ENCODE data around the gene TRABD2B. TPM values are rescaled to one million over a fixed set of nuclear protein-coding genes. Genes with fewer than 3 reads are reported as not detected.

Gene TRABD2B
- total RNA-seq, 5 donors from 2014 or later (not counting 1 experiment from before 2014, with no cell fraction given): not detected

- Mint-ChIP-seq H3K36me3 (no peaks in the 10 kb centered on the region), H3K27ac (no peak overlapping the region), H3K9me3 (no peaks in the 10 kb centered on the region), H3K27me3 (peaks cover 4 to 12% of the 10 kb centered on the region in 2 donors), H3K4me3 (no peak overlapping the region), H3K4me1 (no peaks in the 10 kb centered on the region)
- ATAC-seq (replicated peaks in 1 of 4) (no peak), DNase-seq (no peak)
- CTCF ChIA-PET: no interaction called here
- Histone ChIP-seq H3K9me3 (no peaks in the 10 kb centered on the region), H3K36me3 (ENCODE audit: control insufficient read depth in 2 of 2, extremely low read depth in 1 of 2, insufficient read depth in 1 of 2, low read length in 1 of 2) (no peaks in the 10 kb centered on the region), H3K27me3 (replicated peaks in 1 of 2; ENCODE audit: control insufficient read depth in 2 of 2, extremely low read depth in 1 of 2, insufficient read depth in 2 of 2, low read length in 1 of 2) (peaks cover 0 to 18% of the 10 kb centered on the region in 2 experiments), H3K4me3 (ENCODE audit: control insufficient read depth in 1 of 2, extremely low read depth in 1 of 2, low read length in 1 of 2) (no peak overlapping the region), H3K27ac (ENCODE audit: low read length) (no peak overlapping the region), H3K4me1 (ENCODE audit: control insufficient read depth in 1 of 2, extremely low read depth in 1 of 2, insufficient read depth in 2 of 2, low read length in 2 of 2) (no peaks in the 10 kb centered on the region)
- POLR2A ChIA-PET: no interaction called here
- WGBS (ENCODE audit: insufficient coverage): 100% methylated on average over 3 of the region's 6 CpGs
Measured at GRCh38 chr1:47827109-47827508, 170.1 kb downstream of the TRABD2B start.

GRCh38 chr1:47824716-47825115, 172.5 kb downstream of the TRABD2B start:
- H3K4me3 Mint-ChIP-seq: no peak overlapping the region
- ChIA-PET POLR2A (no interaction called here), CTCF (no interaction called here)
- H3K27me3 ChIP-seq (replicated peaks in 1 of 2; ENCODE audit: control insufficient read depth in 2 of 2, extremely low read depth in 1 of 2, insufficient read depth in 2 of 2, low read length in 1 of 2): peaks cover 0 to 7% of the 10 kb centered on the region in 2 experiments
- H3K27ac ChIP-seq (ENCODE audit: low read length): no peak overlapping the region
- H3K9me3 Mint-ChIP-seq: no peaks in the 10 kb centered on the region
- H3K4me1 Mint-ChIP-seq: no peaks in the 10 kb centered on the region
- H3K36me3 Mint-ChIP-seq: no peaks in the 10 kb centered on the region
- no CpG with 5 or more reads among the region's 8 CpGs for WGBS (ENCODE audit: insufficient coverage)
- no peak overlapping the region for H3K27ac Mint-ChIP-seq
- ATAC-seq (replicated peaks in 1 of 4) (no peak), DNase-seq (no peak)
- H3K9me3 ChIP-seq: no peaks in the 10 kb centered on the region
- no peak overlapping the region for H3K4me3 ChIP-seq (ENCODE audit: control insufficient read depth in 1 of 2, extremely low read depth in 1 of 2, low read length in 1 of 2)
- H3K27me3 Mint-ChIP-seq: peaks cover 0 to 8% of the 10 kb centered on the region in 2 donors
- no peaks in the 10 kb centered on the region for H3K4me1 ChIP-seq (ENCODE audit: control insufficient read depth in 1 of 2, extremely low read depth in 1 of 2, insufficient read depth in 2 of 2, low read length in 2 of 2)
- H3K36me3 ChIP-seq (ENCODE audit: control insufficient read depth in 2 of 2, extremely low read depth in 1 of 2, insufficient read depth in 1 of 2, low read length in 1 of 2): no peaks in the 10 kb centered on the region

GRCh38 chr1:47824297-47824696, 172.9 kb downstream of the TRABD2B start:
- no peaks in the 10 kb centered on the region for H3K4me1 Mint-ChIP-seq
- CTCF ChIA-PET: no interaction called here
- WGBS (ENCODE audit: insufficient coverage): no CpG with 5 or more reads among the region's 3 CpGs

GRCh38 chr1:47823040-47823808, 174.0 kb downstream of the TRABD2B start:
- Histone ChIP-seq H3K4me3 (ENCODE audit: control insufficient read depth in 1 of 2, extremely low read depth in 1 of 2, low read length in 1 of 2) (no peak overlapping the region), H3K27ac (ENCODE audit: low read length) (no peak overlapping the region), H3K9me3 (no peaks in the 10 kb centered on the region), H3K4me1 (ENCODE audit: control insufficient read depth in 1 of 2, extremely low read depth in 1 of 2, insufficient read depth in 2 of 2, low read length in 2 of 2) (no peaks in the 10 kb centered on the region), H3K27me3 (replicated peaks in 1 of 2; ENCODE audit: control insufficient read depth in 2 of 2, extremely low read depth in 1 of 2, insufficient read depth in 2 of 2, low read length in 1 of 2) (peaks cover 0 to under 1% of the 10 kb centered on the region in 2 experiments), H3K36me3 (ENCODE audit: control insufficient read depth in 2 of 2, extremely low read depth in 1 of 2, insufficient read depth in 1 of 2, low read length in 1 of 2) (no peaks in the 10 kb centered on the region)
- CTCF ChIA-PET: no interaction called here
- Mint-ChIP-seq H3K4me3 (no peak overlapping the region), H3K4me1 (no peaks in the 10 kb centered on the region), H3K36me3 (no peaks in the 10 kb centered on the region), H3K27ac (no peak overlapping the region), H3K27me3 (peaks cover 0 to 7% of the 10 kb centered on the region in 2 donors), H3K9me3 (no peaks in the 10 kb centered on the region)
- 68% methylated on average over 9 of the region's 9 CpGs for WGBS (ENCODE audit: insufficient coverage)
- DNase-seq: no peak
- ATAC-seq (replicated peaks in 1 of 4): no peak
- POLR2A ChIA-PET: no interaction called here

More at GRCh38 chr1:47824297-47824696, 172.9 kb downstream of the TRABD2B start:
- POLR2A ChIA-PET: no interaction called here
- no peak overlapping the region for H3K27ac ChIP-seq (ENCODE audit: low read length)
- H3K9me3 Mint-ChIP-seq: no peaks in the 10 kb centered on the region
- H3K9me3 ChIP-seq: no peaks in the 10 kb centered on the region
- no peaks in the 10 kb centered on the region for H3K36me3 ChIP-seq (ENCODE audit: control insufficient read depth in 2 of 2, extremely low read depth in 1 of 2, insufficient read depth in 1 of 2, low read length in 1 of 2)
- H3K4me3 ChIP-seq (ENCODE audit: control insufficient read depth in 1 of 2, extremely low read depth in 1 of 2, low read length in 1 of 2): no peak overlapping the region
- H3K27ac Mint-ChIP-seq: no peak overlapping the region
- peaks cover 0 to 5% of the 10 kb centered on the region in 2 donors for H3K27me3 Mint-ChIP-seq
- no peaks in the 10 kb centered on the region for H3K4me1 ChIP-seq (ENCODE audit: control insufficient read depth in 1 of 2, extremely low read depth in 1 of 2, insufficient read depth in 2 of 2, low read length in 2 of 2)
- H3K4me3 Mint-ChIP-seq: no peak overlapping the region
- peaks cover 0 to 6% of the 10 kb centered on the region in 2 experiments for H3K27me3 ChIP-seq (replicated peaks in 1 of 2; ENCODE audit: control insufficient read depth in 2 of 2, extremely low read depth in 1 of 2, insufficient read depth in 2 of 2, low read length in 1 of 2)
- DNase-seq: no peak
- H3K36me3 Mint-ChIP-seq: no peaks in the 10 kb centered on the region
- no peak for ATAC-seq (replicated peaks in 1 of 4)

GRCh38 chr1:47821760-47822159, 175.4 kb downstream of the TRABD2B start:
- 51% methylated on average over 5 of the region's 5 CpGs for WGBS (ENCODE audit: insufficient coverage)
- no peak overlapping the region for H3K4me3 ChIP-seq (ENCODE audit: control insufficient read depth in 1 of 2, extremely low read depth in 1 of 2, low read length in 1 of 2)
- ChIA-PET POLR2A (no interaction called here), CTCF (no interaction called here)
- no peaks in the 10 kb centered on the region for H3K9me3 Mint-ChIP-seq
- no peaks in the 10 kb centered on the region for H3K4me1 ChIP-seq (ENCODE audit: control insufficient read depth in 1 of 2, extremely low read depth in 1 of 2, insufficient read depth in 2 of 2, low read length in 2 of 2)
- no peaks in the 10 kb centered on the region for H3K4me1 Mint-ChIP-seq
- H3K9me3 ChIP-seq: no peaks in the 10 kb centered on the region
- H3K27me3 Mint-ChIP-seq: peaks cover 0 to 7% of the 10 kb centered on the region in 2 donors
- H3K27ac Mint-ChIP-seq: no peak overlapping the region
- H3K36me3 ChIP-seq (ENCODE audit: control insufficient read depth in 2 of 2, extremely low read depth in 1 of 2, insufficient read depth in 1 of 2, low read length in 1 of 2): no peaks in the 10 kb centered on the region
- DNase-seq (no peak), ATAC-seq (replicated peaks in 1 of 4) (no peak)
- peaks cover 0 to 8% of the 10 kb centered on the region in 2 experiments for H3K27me3 ChIP-seq (replicated peaks in 1 of 2; ENCODE audit: control insufficient read depth in 2 of 2, extremely low read depth in 1 of 2, insufficient read depth in 2 of 2, low read length in 1 of 2)
- no peak overlapping the region for H3K4me3 Mint-ChIP-seq
- H3K27ac ChIP-seq (ENCODE audit: low read length): no peak overlapping the region
- no peaks in the 10 kb centered on the region for H3K36me3 Mint-ChIP-seq

- Histone ChIP-seq H3K4me1 (ENCODE audit: control insufficient read depth in 1 of 2, extremely low read depth in 1 of 2, insufficient read depth in 2 of 2, low read length in 2 of 2) (no peaks in the 10 kb centered on the region), H3K27ac (ENCODE audit: low read length) (no peak overlapping the region), H3K9me3 (no peaks in the 10 kb centered on the region), H3K4me3 (ENCODE audit: control insufficient read depth in 1 of 2, extremely low read depth in 1 of 2, low read length in 1 of 2) (no peak overlapping the region), H3K27me3 (replicated peaks in 1 of 2; ENCODE audit: control insufficient read depth in 2 of 2, extremely low read depth in 1 of 2, insufficient read depth in 2 of 2, low read length in 1 of 2) (peaks cover 0 to 9% of the 10 kb centered on the region in 2 experiments), H3K36me3 (ENCODE audit: control insufficient read depth in 2 of 2, extremely low read depth in 1 of 2, insufficient read depth in 1 of 2, low read length in 1 of 2) (no peaks in the 10 kb centered on the region)
- Mint-ChIP-seq H3K27me3 (peaks cover 0 to 7% of the 10 kb centered on the region in 2 donors), H3K27ac (no peak overlapping the region), H3K36me3 (no peaks in the 10 kb centered on the region), H3K4me1 (no peaks in the 10 kb centered on the region), H3K9me3 (no peaks in the 10 kb centered on the region), H3K4me3 (no peak overlapping the region)
- 83% methylated on average over 9 of the region's 9 CpGs for WGBS (ENCODE audit: insufficient coverage)
- ATAC-seq (replicated peaks in 1 of 4) (no peak), DNase-seq (no peak)
- ChIA-PET POLR2A (no interaction called here), CTCF (no interaction called here)
Measured at GRCh38 chr1:47819574-47819888, 177.7 kb downstream of the TRABD2B start.
